Measurements from ENCODE around the gene LHFPL3.

- no peak for TF ChIP-seq CTCF (IDR thresholded peaks at IDR 0.05)
- TF ChIP-seq POLR2A (IDR thresholded peaks at IDR 0.05) = no peak
Measured at GRCh38 chr7:104650991-104651640, 322.7 kb downstream of the LHFPL3 start.
